ENCODE results near the gene GOLGA2. TPM values are rescaled to one million over a fixed set of nuclear protein-coding genes. Genes with fewer than 3 reads are reported as not detected.

GOLGA2 gene
- total and polyA plus RNA-seq, 4 donors: 56.0 to 137 (median 89.7) TPM

- no peak overlapping the region for H3K27ac ChIP-seq (ENCODE audit: low read depth in 1 of 2, low read length in 1 of 2)
- H3K36me3 ChIP-seq (ENCODE audit: control insufficient read depth in 4 of 4, insufficient read depth in 4 of 4, low read length in 4 of 4): no peaks in the 10 kb centered on the region
- H3K9ac ChIP-seq (ENCODE audit: insufficient read depth in 1 of 2, low read length in 2 of 2): no peak overlapping the region
- WGBS, 2 donors: 72 to 82% methylated on average over 15 of the region's 15 CpGs
- no peaks in the 10 kb centered on the region for H3K9me3 ChIP-seq (ENCODE audit: control insufficient read depth in 4 of 4, insufficient read depth in 3 of 4, low read length in 3 of 4)
- peaks cover 0 to 5% (median 0%) of the 10 kb centered on the region in 3 donors for H3K27me3 ChIP-seq (ENCODE audit: control insufficient read depth in 3 of 3, insufficient read depth in 3 of 3, low read length in 2 of 3)
- ATAC-seq (ENCODE audit: insufficient read depth, low FRiP score): no peak
- no peak for TF ChIP-seq CTCF (IDR thresholded peaks at IDR 0.05; ENCODE audit: control extremely low read depth, extremely low read depth)
- peaks cover 0 to 9% (median 0%) of the 10 kb centered on the region in 5 donors for H3K4me1 ChIP-seq (ENCODE audit: control insufficient read depth in 5 of 5, insufficient read depth in 5 of 5, low read length in 5 of 5)
- no peak overlapping the region for H3K4me3 ChIP-seq
- DNase-seq: no peak
Observed at GRCh38 chr9:128206916-128207910, 68.6 kb downstream of the GOLGA2 start.

GRCh38 chr9:128206484-128206883, 69.3 kb downstream of the GOLGA2 start:
- 81 to 86% methylated on average over 3 of the region's 3 CpGs for WGBS, 2 donors

More at GRCh38 chr9:128206484-128206883, 69.3 kb downstream of the GOLGA2 start:
- DNase-seq (no peak), ATAC-seq (ENCODE audit: insufficient read depth, low FRiP score) (no peak)
- H3K27ac ChIP-seq (ENCODE audit: low read depth in 1 of 2, low read length in 1 of 2): no peak overlapping the region
- H3K4me3 ChIP-seq: no peak overlapping the region
- no peaks in the 10 kb centered on the region for H3K36me3 ChIP-seq (ENCODE audit: control insufficient read depth in 4 of 4, insufficient read depth in 4 of 4, low read length in 4 of 4)
- no peak for TF ChIP-seq CTCF (IDR thresholded peaks at IDR 0.05; ENCODE audit: control extremely low read depth, extremely low read depth)
- H3K9me3 ChIP-seq (ENCODE audit: control insufficient read depth in 4 of 4, insufficient read depth in 3 of 4, low read length in 3 of 4): no peaks in the 10 kb centered on the region
- peaks cover 0 to 9% (median 0%) of the 10 kb centered on the region in 5 donors for H3K4me1 ChIP-seq (ENCODE audit: control insufficient read depth in 5 of 5, insufficient read depth in 5 of 5, low read length in 5 of 5)
- H3K27me3 ChIP-seq (ENCODE audit: control insufficient read depth in 3 of 3, insufficient read depth in 3 of 3, low read length in 2 of 3): peaks cover 0 to 5% (median 0%) of the 10 kb centered on the region in 3 donors
- no peak overlapping the region for H3K9ac ChIP-seq (ENCODE audit: insufficient read depth in 1 of 2, low read length in 2 of 2)

Small RNAs within 50 kb of the gene (small RNA-seq; reads per million reads assigned to genes)
- 1,738 reads per million, percentile 99 among the genes with 10 or more reads in this experiment for gene MIR199B (ENCODE audit: low replicate concordance)
- gene MIR3154 (ENCODE audit: low replicate concordance): not detected

Other genes starting within 250 kb of the GOLGA2 start
- gene NAIF1, start 208.7 kb downstream of the GOLGA2 start, total RNA-seq: 1 to 10 TPM; 7.2 to 9.4 TPM
- 1 to 10 TPM; 8.2 to 9.4 TPM for gene NAIF1, start 208.7 kb downstream of the GOLGA2 start, polyA plus RNA-seq
- 10 to 100 TPM; 21.2 to 32.6 TPM for gene SLC25A25, start 207.8 kb downstream of the GOLGA2 start, total RNA-seq
- gene SLC25A25, start 207.8 kb downstream of the GOLGA2 start, polyA plus RNA-seq: 10 to 100 TPM; 10.5 to 27.9 TPM
- 10 to 100 TPM; 42.0 to 66.8 TPM for gene PTGES2, start 148.3 kb downstream of the GOLGA2 start, total RNA-seq
- 10 to 100 TPM; 49.9 to 59.5 TPM for gene PTGES2, start 148.3 kb downstream of the GOLGA2 start, polyA plus RNA-seq
- gene LCN2, start 126.6 kb downstream of the GOLGA2 start, total RNA-seq: 100 to 1,000 TPM; 114 to 281 TPM
- 100 to 1,000 TPM; 309 to 842 TPM for gene LCN2, start 126.6 kb downstream of the GOLGA2 start, polyA plus RNA-seq
- gene BBLN, start 115.7 kb downstream of the GOLGA2 start, total RNA-seq: 10 to 100 TPM; 19.2 to 56.4 TPM
- gene BBLN, start 115.7 kb downstream of the GOLGA2 start, polyA plus RNA-seq: 100 to 1,000 TPM in 1 of 2 donors, 10 to 100 TPM in 1; 66.7 to 138 TPM
- gene CIZ1, start 84.4 kb downstream of the GOLGA2 start, total RNA-seq: 10 to 100 TPM; 36.6 to 83.7 TPM
- 10 to 100 TPM; 43.3 to 57.6 TPM for gene CIZ1, start 84.4 kb downstream of the GOLGA2 start, polyA plus RNA-seq
- gene DNM1, start 72.6 kb downstream of the GOLGA2 start, total RNA-seq: 10 to 100 TPM in 1 of 2 donors, 1 to 10 TPM in 1; 8.2 to 23.7 TPM
- gene DNM1, start 72.6 kb downstream of the GOLGA2 start, polyA plus RNA-seq: 1 to 10 TPM; 1.2 to 3.9 TPM
- gene SWI5, start 269 bp upstream of the GOLGA2 start, total RNA-seq: 10 to 100 TPM; 19.6 to 28.4 TPM
- gene SWI5, start 269 bp upstream of the GOLGA2 start, polyA plus RNA-seq: 10 to 100 TPM; 22.8 to 23.6 TPM
- gene TRUB2, start 46.4 kb upstream of the GOLGA2 start, total RNA-seq: 10 to 100 TPM; 17.2 to 28.9 TPM
- gene TRUB2, start 46.4 kb upstream of the GOLGA2 start, polyA plus RNA-seq: 10 to 100 TPM; 14.6 to 17.1 TPM
- 10 to 100 TPM; 32.4 to 63.8 TPM for gene COQ4, start 46.8 kb upstream of the GOLGA2 start, total RNA-seq
- gene COQ4, start 46.8 kb upstream of the GOLGA2 start, polyA plus RNA-seq: 10 to 100 TPM; 40.8 to 57.5 TPM
- gene SLC27A4, start 64.5 kb upstream of the GOLGA2 start, total RNA-seq: 10 to 100 TPM in 1 of 2 donors, 1 to 10 TPM in 1; 6.8 to 25.2 TPM
- 10 to 100 TPM; 23.3 to 29.7 TPM for gene SLC27A4, start 64.5 kb upstream of the GOLGA2 start, polyA plus RNA-seq
- 10 to 100 TPM; 57.1 to 67.2 TPM for gene URM1, start 95.4 kb upstream of the GOLGA2 start, total RNA-seq
- 10 to 100 TPM; 35.1 to 65.6 TPM for gene URM1, start 95.4 kb upstream of the GOLGA2 start, polyA plus RNA-seq
- 10 to 100 TPM; 17.9 to 27.5 TPM for gene CERCAM, start 144.8 kb upstream of the GOLGA2 start, total RNA-seq
- 10 to 100 TPM in 1 of 2 donors, 1 to 10 TPM in 1; 6.0 to 10.7 TPM for gene CERCAM, start 144.8 kb upstream of the GOLGA2 start, polyA plus RNA-seq
- 10 to 100 TPM; 31.3 to 34.4 TPM for gene ODF2, start 180.0 kb upstream of the GOLGA2 start, total RNA-seq
- 10 to 100 TPM; 13.4 to 21.4 TPM for gene ODF2, start 180.0 kb upstream of the GOLGA2 start, polyA plus RNA-seq
- gene GLE1, start 228.7 kb upstream of the GOLGA2 start, total RNA-seq: 10 to 100 TPM; 22.8 to 24.7 TPM
- gene GLE1, start 228.7 kb upstream of the GOLGA2 start, polyA plus RNA-seq: 10 to 100 TPM; 11.3 to 19.4 TPM

Data from lung (tissue), 13 donors.